HEK293 (cell line): ENCODE data around the gene SLC35G1.

Experiments used
- CTCF ChIA-PET: fragments of 350-600 bp; formaldehyde crosslinking; extraction: SDS; loops from one replicate; lab custom pipeline; 2021; ENCODE audit warnings: antibody characterized with exemption; lab: Yijun Ruan, JAX
- POLR2A ChIA-PET: fragments of 300-600 bp; formaldehyde crosslinking; extraction: SDS; loops from one replicate; lab custom pipeline; 2020; ENCODE audit warnings: antibody characterized with exemption, inconsistent platforms; lab: Yijun Ruan, JAX
- H3K27ac ChIP-seq: fragments of 200-500 bp; sonication (Bioruptor generic); 2 replicates; pipeline ENCODE4 v1.5.1; 2014; ENCODE audit warnings: low read depth, low read length, control low read depth, inconsistent platforms; ENCODE audit errors: extremely low read depth
- H3K36me3 ChIP-seq, 2 experiments: fragments of 200-500 bp in 1 of 2; sonication (Bioruptor generic) in 1 of 2; 1 replicate in 1 of 2; 2 replicates in 1 of 2; pipeline ENCODE4 v1.5.1; 2014 to 2017; ENCODE audit warnings: inconsistent platforms in 2 of 2, low read length in 2 of 2; ENCODE audit not compliant: control insufficient read depth in 2 of 2, insufficient read depth in 1 of 2
- H3K4me1 ChIP-seq: fragments of 200-500 bp; sonication (Bioruptor generic); 2 replicates; pipeline ENCODE4 v1.5.1; 2014; ENCODE audit warnings: mild to moderate bottlenecking, low read length, inconsistent platforms; ENCODE audit not compliant: control insufficient read depth, insufficient read depth
- H3K4me3 ChIP-seq: 2 replicates; pipeline ENCODE4 v1.5.1; 2011; ENCODE audit warnings: low read depth, mild to moderate bottlenecking, control low read depth, low read length, moderate library complexity
- H3K9me3 ChIP-seq: fragments of 200-500 bp; sonication (Bioruptor generic); 2 replicates; pipeline ENCODE4 v1.5.1; 2014; ENCODE audit warnings: low read depth, low read length, inconsistent platforms; ENCODE audit not compliant: control insufficient read depth, insufficient read depth
- CTCF ChIP-seq: fragments of 450-650 bp; formaldehyde crosslinking; IDR thresholded peaks from 2 replicates; pipeline ENCODE4 v1.5.1; 2016; ENCODE audit warnings: missing biosample characterization, missing genetic modification characterization
- GLI4 ChIP-seq: fragments of 450-650 bp; formaldehyde crosslinking; IDR thresholded peaks from 2 replicates; pipeline ENCODE4 v1.5.1; 2016; ENCODE audit warnings: missing biosample characterization, missing genetic modification characterization
- SP3 ChIP-seq: fragments of 450-650 bp; formaldehyde crosslinking; IDR thresholded peaks from 2 replicates; pipeline ENCODE4 v1.5.1; 2016; ENCODE audit warnings: missing biosample characterization, missing genetic modification characterization
- ZBTB1 ChIP-seq: fragments of 450-650 bp; formaldehyde crosslinking; IDR thresholded peaks from 2 replicates; pipeline ENCODE4 v1.5.1; 2016; ENCODE audit warnings: missing biosample characterization, missing genetic modification characterization
- ZBTB10 ChIP-seq: fragments of 450-650 bp; formaldehyde crosslinking; IDR thresholded peaks from 2 replicates; pipeline ENCODE4 v1.5.1; 2016; ENCODE audit warnings: missing biosample characterization, missing genetic modification characterization
- ZFP69B ChIP-seq: fragments of 450-650 bp; formaldehyde crosslinking; IDR thresholded peaks from 2 replicates; pipeline ENCODE4 v1.5.1; 2016; ENCODE audit warnings: missing biosample characterization, missing genetic modification characterization
- ZIC2 ChIP-seq: fragments of 450-650 bp; formaldehyde crosslinking; IDR thresholded peaks from 2 replicates; pipeline ENCODE4 v1.5.1; 2016; ENCODE audit warnings: missing biosample characterization, missing genetic modification characterization
- ZNF138 ChIP-seq: fragments of 450-650 bp; formaldehyde crosslinking; IDR thresholded peaks from 2 replicates; pipeline ENCODE4 v1.5.1; 2016; ENCODE audit warnings: missing biosample characterization, missing genetic modification characterization, borderline replicate concordance
- ZNF155 ChIP-seq: fragments of 450-650 bp; formaldehyde crosslinking; IDR thresholded peaks from 2 replicates; pipeline ENCODE4 v1.5.1; 2016; ENCODE audit warnings: missing biosample characterization, missing genetic modification characterization
- ZNF169 ChIP-seq: fragments of 450-650 bp; formaldehyde crosslinking; IDR thresholded peaks from 2 replicates; pipeline ENCODE4 v1.5.1; 2016; ENCODE audit warnings: missing biosample characterization, missing genetic modification characterization
- ZNF280D ChIP-seq: fragments of 450-650 bp; formaldehyde crosslinking; IDR thresholded peaks from 2 replicates; pipeline ENCODE4 v1.5.1; 2016; ENCODE audit warnings: missing biosample characterization, missing genetic modification characterization
- ZNF292 ChIP-seq: fragments of 450-650 bp; formaldehyde crosslinking; IDR thresholded peaks from 2 replicates; pipeline ENCODE4 v1.5.1; 2016; ENCODE audit warnings: low read depth, missing biosample characterization, missing genetic modification characterization, borderline replicate concordance
- ZNF398 ChIP-seq: fragments of 450-650 bp; formaldehyde crosslinking; IDR thresholded peaks from 2 replicates; pipeline ENCODE4 v1.5.1; 2017; ENCODE audit warnings: missing biosample characterization, missing genetic modification characterization
- ZNF449 ChIP-seq: fragments of 450-650 bp; formaldehyde crosslinking; IDR thresholded peaks from 2 replicates; pipeline ENCODE4 v1.5.1; 2017; ENCODE audit warnings: missing biosample characterization, mild to moderate bottlenecking, missing genetic modification characterization, moderate library complexity
- ZNF514 ChIP-seq: fragments of 450-650 bp; formaldehyde crosslinking; IDR thresholded peaks from 2 replicates; pipeline ENCODE4 v1.5.1; 2016; ENCODE audit warnings: missing biosample characterization, missing genetic modification characterization
- ZNF530 ChIP-seq: fragments of 450-650 bp; formaldehyde crosslinking; IDR thresholded peaks from 2 replicates; pipeline ENCODE4 v1.5.1; 2016; ENCODE audit warnings: low read depth, missing biosample characterization, missing genetic modification characterization
- ZNF623 ChIP-seq: fragments of 450-650 bp; formaldehyde crosslinking; IDR thresholded peaks from 2 replicates; pipeline ENCODE4 v1.5.1; 2016; ENCODE audit warnings: missing biosample characterization, missing genetic modification characterization

Gene SLC35G1

GRCh38 chr10:93941606-93942005 lies 47.8 kb downstream of the SLC35G1 start (continued):
- no peak for TF ChIP-seq ZNF169 (tag by site-specific recombination)
- TF ChIP-seq ZNF155 (tag by site-specific recombination), result no peak
- no peak for TF ChIP-seq ZBTB10
- TF ChIP-seq ZFP69B (tag by site-specific recombination), result no peak

GRCh38 chr10:93945819-93946218 lies 52.0 kb downstream of the SLC35G1 start:
- Histone ChIP-seq H3K4me3 (no peak overlapping the region), H3K4me1 (no peaks in the 10 kb centered on the region), H3K9me3 (no peaks in the 10 kb centered on the region), H3K36me3 (no peaks in the 10 kb centered on the region), H3K27ac (no peak overlapping the region)
- ChIA-PET POLR2A (no interaction called here), CTCF (interaction anchor here (0.6 to 2.6 kb wide), 2 partner anchors 21 to 25 kb away, joined by 4 to 7 read pairs; no protein-coding TSS in a partner anchor)
- TF ChIP-seq ZNF623 (no peak), ZNF514 (tag by site-specific recombination) (no peak), ZNF280D (no peak)

- peak; percentile 97 for TF ChIP-seq ZNF449 (tag by site-specific recombination)
- no peak for TF ChIP-seq ZNF292
- no peak for TF ChIP-seq GLI4
- no peak overlapping the region for H3K27ac ChIP-seq
- H3K4me3 ChIP-seq, result no peak overlapping the region
- POLR2A ChIA-PET, result no interaction called here
- CTCF ChIA-PET, result interaction anchor here (0.8 to 2.6 kb wide), 2 partner anchors 12 to 26 kb away, joined by 4 to 7 read pairs; no protein-coding TSS in a partner anchor
- no peaks in the 10 kb centered on the region for H3K4me1 ChIP-seq
- H3K36me3 ChIP-seq, result no peaks in the 10 kb centered on the region
- H3K9me3 ChIP-seq, result no peaks in the 10 kb centered on the region
These were observed 53.3 kb downstream of the SLC35G1 start for GRCh38 chr10:93947055-93947454.

- H3K27ac ChIP-seq, result no peak overlapping the region
- no peaks in the 10 kb centered on the region for H3K36me3 ChIP-seq
- TF ChIP-seq ZNF138 (tag by site-specific recombination), result no peak
- TF ChIP-seq ZNF169 (tag by site-specific recombination), result no peak
- TF ChIP-seq SP3 (tag by site-specific recombination), result no peak
- no peak for TF ChIP-seq ZNF530 (tag by site-specific recombination)
- TF ChIP-seq ZBTB1, result no peak
- TF ChIP-seq ZIC2, result no peak
- TF ChIP-seq ZFP69B (tag by site-specific recombination), result no peak
- TF ChIP-seq ZNF398, result no peak
- TF ChIP-seq CTCF (tag by site-specific recombination), result no peak
- no peaks in the 10 kb centered on the region for H3K4me1 ChIP-seq
- POLR2A ChIA-PET, result no interaction called here
- no peaks in the 10 kb centered on the region for H3K9me3 ChIP-seq
- no peak overlapping the region for H3K4me3 ChIP-seq
- CTCF ChIA-PET, result interaction anchor here (0.8 to 2.6 kb wide), 2 partner anchors 11 to 27 kb away, joined by 4 to 7 read pairs; no protein-coding TSS in a partner anchor
These were observed 53.7 kb downstream of the SLC35G1 start for GRCh38 chr10:93947524-93947923.
